Activated B cell treated with CpG ODN at 0.5 μM for 24 hours (primary cell): ENCODE results near the gene PCNX4. TPM values are rescaled to one million over a fixed set of nuclear protein-coding genes. Genes with fewer than 3 reads are reported as not detected.

Source experiments
- ATAC-seq: fragments of 200-7000 bp; cut with Tn5 transposase; one replicate; pipeline ENCODE4 v1.10.0; 2021; ENCODE audit warnings: low read depth, mild to moderate bottlenecking, moderate library complexity
- CTCF ChIA-PET: fragments of 350-600 bp; sonication (Branson Sonifier 250); formaldehyde crosslinking; loops from one replicate; lab custom pipeline; 2021; ENCODE audit warnings: antibody characterized with exemption; lab: Charles Lee
- POLR2A ChIA-PET: fragments of 350-600 bp; sonication (Branson Sonifier 250); formaldehyde crosslinking; loops from one replicate; lab custom pipeline; 2021; ENCODE audit warnings: antibody characterized with exemption; lab: Charles Lee
- DNase-seq: peaks from one replicate; pipeline ENCODE4 v3.0.0; 2022
- H3K27ac Mint-ChIP-seq: one replicate; pipeline ENCODE4 v1.8.0; 2020; ENCODE audit warnings: mixed read lengths
- H3K27me3 Mint-ChIP-seq: one replicate; pipeline ENCODE4 v1.8.0; 2021; ENCODE audit warnings: mixed read lengths
- H3K36me3 Mint-ChIP-seq: one replicate; pipeline ENCODE4 v1.8.0; 2021; ENCODE audit warnings: low read depth, mixed read lengths
- H3K4me1 Mint-ChIP-seq: one replicate; pipeline ENCODE4 v1.8.0; 2021; ENCODE audit warnings: mixed read lengths
- H3K4me3 Mint-ChIP-seq: one replicate; pipeline ENCODE4 v1.8.0; 2020; ENCODE audit warnings: mild to moderate bottlenecking, mixed read lengths
- H3K9me3 Mint-ChIP-seq: one replicate; pipeline ENCODE4 v1.8.0; 2020; ENCODE audit warnings: mixed read lengths
- CTCF ChIP-seq: fragments of 200-600 bp; IDR thresholded peaks from one replicate; pipeline ENCODE4 v1.8.0; 2022; ENCODE audit warnings: antibody characterized with exemption, mild to moderate bottlenecking
- intact Hi-C: fragments of 100-400 bp; cut with micrococcal nuclease; formaldehyde crosslinking; loops from one replicate; pipeline ENCODE4 v1.15.1; 2024
- total RNA-seq: library from RNA; stranded (reverse); gene quantifications from 2 replicates; pipeline ENCODE4 v1.2.3, GENCODE V29; 2022

PCNX4 gene
- total RNA-seq, 1 donor from 2014 or later: 41.4 TPM

DNA sequence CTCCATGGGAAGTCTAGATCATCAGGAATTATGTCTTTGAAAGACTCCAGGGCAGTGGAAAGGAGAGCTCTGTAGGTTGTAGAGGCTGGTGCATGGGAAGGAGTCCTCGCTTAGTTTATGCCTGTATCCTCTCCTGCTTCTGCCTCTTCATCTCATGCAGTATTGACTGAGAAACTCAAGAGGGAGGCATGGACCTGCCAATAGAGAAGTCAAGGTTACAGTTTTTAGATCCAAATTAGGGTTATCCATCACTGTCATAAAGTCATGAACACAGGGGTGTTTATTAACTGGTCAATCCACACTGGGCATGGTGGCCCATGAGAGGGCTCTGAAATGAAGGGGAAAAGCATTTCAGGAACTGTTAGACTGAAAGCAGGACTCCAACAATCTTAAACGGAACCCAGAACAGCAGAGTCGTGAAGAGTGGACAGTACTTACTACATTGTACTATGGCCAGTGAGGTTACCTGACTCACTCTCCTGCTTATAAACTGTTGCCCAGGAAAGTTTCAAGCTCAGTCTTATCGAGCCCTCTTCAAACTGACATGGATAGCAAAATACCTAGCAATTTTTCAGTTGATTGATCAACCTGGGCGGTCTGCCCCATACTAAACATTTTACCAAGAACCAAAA is 103.6 kb downstream of the PCNX4 start:
- Mint-ChIP-seq H3K4me1 (no peaks in the 10 kb centered on the region), H3K36me3 (peaks cover 3% of the 10 kb centered on the region), H3K27me3 (peaks cover 1% of the 10 kb centered on the region), H3K9me3 (peaks cover 11% of the 10 kb centered on the region), H3K27ac (no peak overlapping the region), H3K4me3 (no peak overlapping the region)
- intact Hi-C loops: loop anchor here (5.0 kb wide), 2 partner anchors 137 to 362 kb away; no protein-coding TSS in a partner anchor
- ChIA-PET CTCF (interaction anchor here (0.7 to 0.8 kb wide), 2 partner anchors 70 to 71 kb away, joined by 3 read pairs; no protein-coding TSS in a partner anchor), POLR2A (interaction anchor here (1.2 kb wide), 1 partner anchor 54 kb away, joined by 6 read pairs; the partner anchor contains the start of gene PPM1A)
- DNase-seq (no peak), ATAC-seq (no peak)
- no peak for TF ChIP-seq CTCF

DNA sequence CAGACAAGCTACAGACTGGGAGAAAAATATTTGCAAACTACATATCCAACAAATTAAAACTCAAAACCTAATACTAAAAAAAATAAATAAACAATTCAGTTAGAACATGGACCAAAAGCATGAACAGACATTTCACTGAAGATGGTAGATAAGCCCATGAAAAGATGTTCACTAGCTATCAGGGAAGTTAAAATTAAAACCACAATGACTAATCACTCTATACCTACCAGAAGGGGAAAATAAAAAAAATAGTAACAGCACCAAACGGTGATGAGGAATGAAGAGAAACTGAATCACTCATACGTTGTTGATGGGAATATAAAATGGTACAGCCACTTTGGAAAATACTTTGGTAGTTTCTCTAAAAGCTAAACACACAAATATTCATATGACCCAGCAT is 104.6 kb downstream of the PCNX4 start:
- no peak for ATAC-seq
- intact Hi-C loops: loop anchor here (5.0 kb wide), 2 partner anchors 136 to 361 kb away; no protein-coding TSS in a partner anchor
- ChIA-PET CTCF (interaction anchor here (0.7 to 0.8 kb wide), 2 partner anchors 69 to 70 kb away, joined by 3 read pairs; no protein-coding TSS in a partner anchor), POLR2A (interaction anchor here (1.2 kb wide), 1 partner anchor 53 kb away, joined by 6 read pairs; the partner anchor contains the start of gene PPM1A)
- Mint-ChIP-seq H3K9me3 (peaks cover 14% of the 10 kb centered on the region), H3K36me3 (peaks cover 3% of the 10 kb centered on the region), H3K4me3 (no peak overlapping the region), H3K4me1 (no peaks in the 10 kb centered on the region), H3K27me3 (peaks cover 4% of the 10 kb centered on the region), H3K27ac (no peak overlapping the region)
- no peak for TF ChIP-seq CTCF
- no peak for DNase-seq

DNA sequence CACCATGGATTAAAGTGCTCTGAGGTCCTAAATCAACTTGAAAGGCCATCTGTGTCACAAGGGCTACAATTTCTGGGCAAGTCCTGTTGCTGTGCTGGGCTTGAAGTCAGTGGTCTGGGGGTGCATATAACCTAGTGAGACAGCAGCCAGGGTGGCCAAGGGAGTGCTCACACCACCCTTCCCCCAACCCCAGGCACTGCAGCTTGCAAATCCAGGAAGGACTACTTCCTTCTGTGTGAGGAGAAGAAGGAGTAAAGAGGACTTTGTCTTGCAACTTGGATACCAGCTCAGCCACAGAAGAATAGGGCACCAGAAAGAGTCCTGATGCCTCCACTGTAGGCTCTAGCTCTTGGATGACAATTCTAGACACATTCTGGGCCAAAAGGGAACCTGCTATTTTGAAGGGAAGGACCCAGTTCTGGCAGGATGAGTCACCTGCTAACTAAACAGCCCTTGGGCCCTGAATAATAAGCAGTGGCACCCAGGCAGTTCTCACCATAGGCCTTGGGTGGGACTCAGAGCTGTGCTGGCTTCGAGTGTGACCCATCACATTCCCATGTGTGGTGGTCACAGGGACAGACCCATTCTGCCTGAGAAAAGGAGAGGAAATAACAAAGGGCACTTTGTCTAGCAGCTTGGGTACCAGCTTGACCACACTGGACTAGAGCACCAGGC is 106.0 kb downstream of the PCNX4 start:
- DNase-seq (no peak), ATAC-seq (no peak)
- intact Hi-C loops: loop anchor here (5.0 kb wide), 2 partner anchors 135 to 360 kb away; no protein-coding TSS in a partner anchor
- H3K9me3 Mint-ChIP-seq: peaks cover 18% of the 10 kb centered on the region
- no peak overlapping the region for H3K4me3 Mint-ChIP-seq
- peaks cover 3% of the 10 kb centered on the region for H3K36me3 Mint-ChIP-seq
- ChIA-PET CTCF (no interaction called here), POLR2A (no interaction called here)
- peaks cover 4% of the 10 kb centered on the region for H3K27me3 Mint-ChIP-seq
- H3K27ac Mint-ChIP-seq: no peak overlapping the region
- no peak for TF ChIP-seq CTCF
- no peaks in the 10 kb centered on the region for H3K4me1 Mint-ChIP-seq

- Mint-ChIP-seq H3K36me3 (peaks cover 3% of the 10 kb centered on the region), H3K9me3 (peaks cover 18% of the 10 kb centered on the region), H3K27ac (no peak overlapping the region), H3K27me3 (peaks cover 4% of the 10 kb centered on the region), H3K4me3 (no peak overlapping the region), H3K4me1 (peaks cover 8% of the 10 kb centered on the region)
- CTCF ChIA-PET: no interaction called here
- POLR2A ChIA-PET: interaction anchor here (1.1 kb wide), 1 partner anchor 49 kb away, joined by 3 read pairs; no protein-coding TSS in a partner anchor
- ATAC-seq (no peak), DNase-seq (no peak)
- intact Hi-C loops: loop anchor here (5.0 kb wide), 2 partner anchors 133 to 358 kb away; no protein-coding TSS in a partner anchor
- no peak for TF ChIP-seq CTCF
These were observed 107.6 kb downstream of the PCNX4 start for GRCh38 chr14:60199321-60199720.
